Hepatocyte (in vitro differentiated cells): ENCODE data around the gene MBD5.

Experiments
- EZH2 ChIP-seq: fragments of 200-600 bp; sonication (generic); IDR thresholded peaks from 2 replicates; pipeline ENCODE4 v1.6.1; 2016; ENCODE audit warnings: antibody characterized with exemption, mild to moderate bottlenecking, borderline replicate concordance
- EZH2phosphoT487 ChIP-seq: fragments of 200-600 bp; sonication (generic); IDR thresholded peaks from one replicate; pipeline ENCODE4 v1.6.1; 2018; ENCODE audit warnings: antibody characterized with exemption, mild to moderate bottlenecking, low read depth, moderate library complexity; ENCODE audit not compliant: unreplicated experiment, severe bottlenecking
- TF ChIP-seq, protein P1 (sequence below): fragments of 200-600 bp; sonication (generic); IDR thresholded peaks from 2 replicates; pipeline ENCODE4 v1.5.1; 2016; ENCODE audit warnings: antibody characterized with exemption, mild to moderate bottlenecking; ENCODE audit not compliant: poor library complexity

GRCh38 chr2:148258124-148258523 is 237.2 kb downstream of the MBD5 start:
- TF ChIP-seq, protein P1, sequence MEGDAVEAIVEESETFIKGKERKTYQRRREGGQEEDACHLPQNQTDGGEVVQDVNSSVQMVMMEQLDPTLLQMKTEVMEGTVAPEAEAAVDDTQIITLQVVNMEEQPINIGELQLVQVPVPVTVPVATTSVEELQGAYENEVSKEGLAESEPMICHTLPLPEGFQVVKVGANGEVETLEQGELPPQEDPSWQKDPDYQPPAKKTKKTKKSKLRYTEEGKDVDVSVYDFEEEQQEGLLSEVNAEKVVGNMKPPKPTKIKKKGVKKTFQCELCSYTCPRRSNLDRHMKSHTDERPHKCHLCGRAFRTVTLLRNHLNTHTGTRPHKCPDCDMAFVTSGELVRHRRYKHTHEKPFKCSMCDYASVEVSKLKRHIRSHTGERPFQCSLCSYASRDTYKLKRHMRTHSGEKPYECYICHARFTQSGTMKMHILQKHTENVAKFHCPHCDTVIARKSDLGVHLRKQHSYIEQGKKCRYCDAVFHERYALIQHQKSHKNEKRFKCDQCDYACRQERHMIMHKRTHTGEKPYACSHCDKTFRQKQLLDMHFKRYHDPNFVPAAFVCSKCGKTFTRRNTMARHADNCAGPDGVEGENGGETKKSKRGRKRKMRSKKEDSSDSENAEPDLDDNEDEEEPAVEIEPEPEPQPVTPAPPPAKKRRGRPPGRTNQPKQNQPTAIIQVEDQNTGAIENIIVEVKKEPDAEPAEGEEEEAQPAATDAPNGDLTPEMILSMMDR = no peak
- TF ChIP-seq EZH2 = no peak
- no peak for TF ChIP-seq EZH2phosphoT487
